Measurements from ENCODE around the gene FEZF1.

The FEZF1 gene

GRCh38 chr7:122261442-122261841, 43.1 kb downstream of the FEZF1 start:
- DNase-seq, result no peak

- DNase-seq, result no peak
Observed at GRCh38 chr7:122261016-122261415, 43.5 kb downstream of the FEZF1 start.

GRCh38 chr7:122260336-122260735, 44.2 kb downstream of the FEZF1 start:
- DNase-seq, result no peak

- no peak for DNase-seq
Observed at GRCh38 chr7:122258971-122259370, 45.6 kb downstream of the FEZF1 start.

GRCh38 chr7:122257056-122257455, 47.5 kb downstream of the FEZF1 start:
- no peak for DNase-seq

GRCh38 chr7:122256046-122256445, 48.5 kb downstream of the FEZF1 start:
- DNase-seq, result no peak

- no peak for DNase-seq
Observed at GRCh38 chr7:122255454-122255853, 49.1 kb downstream of the FEZF1 start.
